Measurements from ENCODE around the gene KDM6B. TPM values are rescaled to one million over a fixed set of nuclear protein-coding genes. Genes with fewer than 3 reads are reported as not detected.

The KDM6B gene
- total RNA-seq, 4 donors from 2014 or later = 4.8 to 14.4 (median 10.4) TPM

GRCh38 chr17:7794075-7794663 lies 39.8 kb upstream of the KDM6B start:
- intact Hi-C loops (cut with DNase I) = no loop called here
- WGBS, 2 donors = 55 to 57% methylated on average over 19 of the region's 19 CpGs
- DNase-seq = no peak
- no peaks in the 10 kb centered on the region for H3K4me1 ChIP-seq
- H3K36me3 ChIP-seq = no peaks in the 10 kb centered on the region
- no peak overlapping the region for H3K27ac ChIP-seq
- H3K27me3 ChIP-seq = no peaks in the 10 kb centered on the region
- no peak overlapping the region for H3K4me3 ChIP-seq (replicated peaks in 1 of 3)
- TF ChIP-seq CTCF (IDR thresholded peaks at IDR 0.05) (no peak), POLR2A (IDR thresholded peaks at IDR 0.05) (no peak)
- H3K9me3 ChIP-seq = no peaks in the 10 kb centered on the region

GRCh38 chr17:7797976-7798375 lies 36.0 kb upstream of the KDM6B start:
- Histone ChIP-seq H3K27ac (no peak overlapping the region), H3K36me3 (no peaks in the 10 kb centered on the region), H3K4me3 (replicated peaks in 1 of 3) (no peak overlapping the region), H3K27me3 (no peaks in the 10 kb centered on the region), H3K9me3 (no peaks in the 10 kb centered on the region), H3K4me1 (no peaks in the 10 kb centered on the region)
- WGBS, 2 donors = 91 to 94% methylated on average over 13 of the region's 13 CpGs
- intact Hi-C loops (cut with DNase I) = no loop called here
- TF ChIP-seq POLR2A (IDR thresholded peaks at IDR 0.05) (no peak), CTCF (IDR thresholded peaks at IDR 0.05) (no peak)
- no peak for DNase-seq

- no peak for TF ChIP-seq POLR2A (IDR thresholded peaks at IDR 0.05)
- TF ChIP-seq CTCF (IDR thresholded peaks at IDR 0.05) = no peak
- Histone ChIP-seq H3K4me3 (replicated peaks in 1 of 3) (no peak overlapping the region), H3K4me1 (peaks cover 0 to 4% of the 10 kb centered on the region in 2 donors), H3K27me3 (no peaks in the 10 kb centered on the region), H3K36me3 (no peaks in the 10 kb centered on the region), H3K27ac (no peak overlapping the region), H3K9me3 (no peaks in the 10 kb centered on the region)
- intact Hi-C loops (cut with DNase I) = no loop called here
- WGBS, 2 donors = 81 to 97% methylated on average over 7 to 13 of the region's 13 CpGs
- no peak for DNase-seq
Observed at GRCh38 chr17:7798839-7799238, 35.2 kb upstream of the KDM6B start.

- intact Hi-C loops (cut with DNase I) = no loop called here
Observed at GRCh38 chr17:7803981-7804380, 30.0 kb upstream of the KDM6B start.

More at GRCh38 chr17:7803981-7804380, 30.0 kb upstream of the KDM6B start:
- peak; percentile 68 to 76 for DNase-seq
- TF ChIP-seq POLR2A (IDR thresholded peaks at IDR 0.05) (no peak), CTCF (IDR thresholded peaks at IDR 0.05) (no peak)
- 14 to 17% methylated on average over 13 of the region's 13 CpGs for WGBS, 2 donors
- H3K27ac ChIP-seq = no peak overlapping the region
- peaks cover 5 to 8% of the 10 kb centered on the region in 2 donors for H3K4me1 ChIP-seq
- no peaks in the 10 kb centered on the region for H3K9me3 ChIP-seq
- H3K36me3 ChIP-seq = no peaks in the 10 kb centered on the region
- no peak overlapping the region for H3K4me3 ChIP-seq (replicated peaks in 1 of 3)
- no peaks in the 10 kb centered on the region for H3K27me3 ChIP-seq
